ENCODE data around the gene AGAP2.

The AGAP2 gene

DNA sequence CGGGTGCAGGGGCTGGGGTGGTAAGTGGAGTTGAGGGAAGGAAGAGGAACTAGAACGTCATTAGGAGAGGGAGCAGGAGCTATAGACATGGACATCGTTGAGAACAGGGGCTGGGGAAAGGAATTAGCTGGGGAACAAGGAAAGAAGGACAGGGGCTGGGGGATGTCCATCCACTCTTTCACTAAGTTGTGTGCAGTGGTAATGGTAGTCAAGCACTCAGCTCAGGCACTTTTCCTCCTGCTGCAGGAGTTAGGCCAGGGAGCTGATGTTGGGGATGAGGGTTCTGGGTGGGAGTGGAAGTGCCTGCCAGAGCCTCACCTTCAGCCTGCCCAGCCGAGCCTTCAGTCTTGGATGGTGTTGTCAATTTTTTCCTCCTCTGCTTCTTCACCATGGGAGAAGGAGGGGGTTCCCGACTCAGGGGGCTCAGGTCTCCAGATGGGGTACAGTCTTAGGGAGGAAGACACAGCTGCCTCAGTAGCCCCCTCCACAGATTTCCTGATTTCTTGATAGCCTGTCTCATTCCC lies 9.2 kb downstream of the AGAP2 start:
- TF ChIP-seq, protein P1, sequence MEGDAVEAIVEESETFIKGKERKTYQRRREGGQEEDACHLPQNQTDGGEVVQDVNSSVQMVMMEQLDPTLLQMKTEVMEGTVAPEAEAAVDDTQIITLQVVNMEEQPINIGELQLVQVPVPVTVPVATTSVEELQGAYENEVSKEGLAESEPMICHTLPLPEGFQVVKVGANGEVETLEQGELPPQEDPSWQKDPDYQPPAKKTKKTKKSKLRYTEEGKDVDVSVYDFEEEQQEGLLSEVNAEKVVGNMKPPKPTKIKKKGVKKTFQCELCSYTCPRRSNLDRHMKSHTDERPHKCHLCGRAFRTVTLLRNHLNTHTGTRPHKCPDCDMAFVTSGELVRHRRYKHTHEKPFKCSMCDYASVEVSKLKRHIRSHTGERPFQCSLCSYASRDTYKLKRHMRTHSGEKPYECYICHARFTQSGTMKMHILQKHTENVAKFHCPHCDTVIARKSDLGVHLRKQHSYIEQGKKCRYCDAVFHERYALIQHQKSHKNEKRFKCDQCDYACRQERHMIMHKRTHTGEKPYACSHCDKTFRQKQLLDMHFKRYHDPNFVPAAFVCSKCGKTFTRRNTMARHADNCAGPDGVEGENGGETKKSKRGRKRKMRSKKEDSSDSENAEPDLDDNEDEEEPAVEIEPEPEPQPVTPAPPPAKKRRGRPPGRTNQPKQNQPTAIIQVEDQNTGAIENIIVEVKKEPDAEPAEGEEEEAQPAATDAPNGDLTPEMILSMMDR (IDR thresholded peaks at IDR 0.05) = no peak
- Histone ChIP-seq H3K27ac (no peak overlapping the region), H3K4me3 (no peak overlapping the region)
- no peak for DNase-seq (ENCODE audit: low spot score)

DNA sequence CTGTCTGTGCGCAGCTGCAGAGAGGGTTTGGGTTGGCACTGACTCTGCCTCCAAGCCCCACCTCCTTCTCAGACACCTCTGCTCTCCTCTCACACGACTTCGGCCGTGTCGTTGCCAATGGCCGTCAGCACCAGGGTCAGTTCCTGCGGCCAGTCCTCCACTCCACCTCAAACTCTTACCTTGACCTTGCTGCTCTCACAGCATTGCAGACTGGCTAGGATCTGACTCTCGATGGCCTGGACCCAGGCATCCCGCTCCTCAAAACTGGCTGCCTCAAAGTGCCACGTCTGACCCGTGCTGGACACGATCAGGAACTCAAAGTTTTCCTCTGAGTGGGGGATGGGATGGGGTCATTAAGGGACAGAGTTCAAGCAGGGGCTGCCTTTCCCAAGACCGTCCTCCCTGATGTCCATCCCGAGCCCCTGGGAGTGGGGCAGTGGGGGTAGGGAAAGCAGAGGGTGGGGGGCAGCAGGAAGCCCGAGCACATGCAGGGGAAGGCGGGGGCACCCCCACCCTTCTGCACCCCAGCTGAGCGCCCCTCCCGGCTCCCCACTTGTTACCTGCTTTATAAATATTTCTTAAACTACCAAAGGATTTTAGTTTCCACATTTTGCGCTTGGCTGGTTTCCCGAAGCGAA lies 10.7 kb downstream of the AGAP2 start:
- no peak for DNase-seq (ENCODE audit: low spot score)
- H3K4me3 ChIP-seq = no peak overlapping the region
- H3K27ac ChIP-seq = no peak overlapping the region

DNA sequence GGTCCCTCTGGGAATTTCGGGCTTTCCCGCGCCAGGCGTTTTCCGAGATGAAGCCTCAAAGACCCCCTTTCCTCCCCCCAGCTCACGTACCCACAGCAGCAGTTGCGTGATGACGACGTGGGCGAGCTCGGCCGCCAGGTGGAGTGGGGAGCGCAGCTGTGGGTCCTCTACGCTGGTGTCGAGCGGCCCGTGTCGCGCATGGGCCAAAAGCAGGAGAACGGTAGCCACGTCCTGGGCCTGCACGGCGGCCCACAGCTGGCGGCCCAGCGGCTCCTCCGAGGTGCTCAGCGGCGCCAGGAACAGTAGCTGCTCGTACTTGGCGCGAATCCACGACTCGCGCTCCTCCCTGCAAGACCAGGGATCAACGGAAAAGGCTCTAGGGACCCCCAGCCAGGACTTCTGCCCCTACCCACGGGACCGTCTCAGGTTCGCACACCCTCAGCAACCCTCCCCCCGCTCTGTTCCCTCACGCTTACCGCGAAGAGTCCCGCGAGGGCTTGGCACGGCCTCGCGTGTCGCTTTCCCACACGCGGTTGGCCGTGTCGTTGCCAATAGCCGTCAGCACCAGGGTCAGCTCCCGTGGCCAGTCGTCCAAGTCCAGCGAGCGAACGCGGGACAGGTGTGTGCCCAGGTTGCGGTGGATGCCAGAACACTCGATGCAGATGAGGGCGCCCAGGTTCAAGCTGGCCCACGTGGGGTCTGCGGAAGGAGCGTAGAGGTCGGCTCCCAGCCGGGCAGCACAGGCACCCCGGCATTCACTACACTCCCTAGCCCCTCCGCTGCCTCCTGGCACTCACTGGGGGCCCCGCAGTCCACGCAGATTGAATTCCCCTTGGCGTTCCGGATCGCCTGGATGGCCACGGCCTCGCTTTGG lies 11.4 kb downstream of the AGAP2 start:
- Histone ChIP-seq H3K27ac (peak overlapping the region in 1 of 2 donors; percentile 84), H3K4me3 (peak overlapping the region; percentile 93)
- no peak for DNase-seq (ENCODE audit: low spot score)
- TF ChIP-seq, protein P1 (IDR thresholded peaks at IDR 0.05) = no peak

More for the DNA sequence above, 10.7 kb downstream of the AGAP2 start:
- TF ChIP-seq, protein P1 (IDR thresholded peaks at IDR 0.05) = no peak

DNA sequence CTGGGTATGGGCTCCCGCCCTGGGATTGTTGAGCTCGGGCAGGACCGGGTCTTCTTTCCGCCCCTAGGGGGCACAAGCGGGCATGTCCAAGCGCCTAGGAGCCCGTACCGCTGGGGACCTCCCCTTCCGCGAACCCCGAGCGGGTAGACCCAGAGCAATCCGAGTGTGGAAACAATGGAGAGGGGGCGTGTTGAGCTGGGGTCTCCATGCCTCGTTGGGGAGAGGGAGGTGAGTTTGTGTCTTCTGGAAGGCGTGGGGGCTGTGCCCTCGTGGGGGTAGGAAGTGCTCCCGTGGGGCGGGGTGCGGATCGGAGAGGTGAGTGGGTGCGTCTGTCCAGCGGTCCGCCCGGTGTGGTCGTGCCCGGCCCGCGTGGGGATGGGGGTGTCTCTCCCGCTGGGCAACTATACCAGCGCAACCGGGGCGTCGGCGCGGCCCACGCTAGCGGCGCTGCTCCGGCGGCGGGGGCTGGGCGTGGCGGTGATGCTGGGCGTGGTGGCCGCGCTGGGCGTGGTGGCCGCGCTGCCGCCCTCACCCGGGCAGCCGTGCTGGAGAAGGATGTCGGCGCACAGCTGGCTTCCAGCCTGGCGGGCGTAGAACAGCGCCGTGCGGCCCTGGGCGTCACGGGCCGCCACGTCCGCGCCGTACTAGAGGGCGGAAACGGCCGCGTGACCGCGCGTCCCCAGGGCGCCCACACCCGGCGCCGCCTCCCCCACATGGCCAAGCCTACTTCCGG lies 12.2 kb downstream of the AGAP2 start:
- TF ChIP-seq, protein P1 (IDR thresholded peaks at IDR 0.05) = peak; percentile 66
- H3K27ac ChIP-seq = peak overlapping the region; percentile 17 to 84
- H3K4me3 ChIP-seq = peak overlapping the region; percentile 93
- no peak for DNase-seq (ENCODE audit: low spot score)

- Histone ChIP-seq H3K27ac (peak overlapping the region in 1 of 2 donors; percentile 84), H3K4me3 (peak overlapping the region; percentile 93)
- TF ChIP-seq, protein P1 (IDR thresholded peaks at IDR 0.05) = no peak
- DNase-seq (ENCODE audit: low spot score) = no peak
Measured at GRCh38 chr12:57725851-57726150, 12.7 kb downstream of the AGAP2 start.

DNA sequence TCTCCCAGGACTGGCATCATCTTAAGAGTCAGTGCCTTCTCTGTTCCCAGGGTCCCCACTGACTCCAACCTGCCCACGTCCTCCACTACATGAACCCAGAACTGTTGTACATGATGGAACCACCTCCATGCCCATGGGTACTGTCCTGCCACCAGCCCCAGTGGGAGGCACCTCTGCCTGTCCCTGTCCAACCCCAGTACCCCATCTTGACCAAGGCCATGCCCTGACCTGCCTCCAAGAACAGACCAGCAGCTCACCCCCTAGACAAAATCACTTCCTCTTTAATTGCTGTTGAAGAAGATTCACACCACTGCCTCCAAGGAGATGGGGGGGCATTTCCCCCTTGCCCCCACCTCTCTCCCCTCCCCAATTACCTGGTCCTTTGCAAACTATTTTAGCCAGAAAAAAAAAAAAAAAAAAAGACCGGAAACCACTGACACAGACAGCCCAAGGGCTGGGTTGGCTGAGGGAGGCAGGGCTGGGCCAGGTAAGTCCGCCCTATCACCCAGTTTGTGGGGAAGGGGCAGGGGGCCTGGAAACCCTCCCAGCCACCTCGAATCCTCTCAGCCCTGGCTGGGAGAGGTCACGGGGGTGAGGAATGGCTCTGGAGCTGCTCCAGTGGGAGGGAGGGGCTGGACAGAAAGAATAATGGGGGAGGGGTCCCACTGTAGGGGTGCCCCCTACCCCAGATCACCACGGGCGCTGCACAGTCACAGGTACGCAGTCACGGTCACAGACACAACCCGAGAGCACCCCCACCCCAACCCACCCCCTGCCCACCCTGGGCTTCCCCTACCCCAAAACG lies 13.4 kb downstream of the AGAP2 start:
- Histone ChIP-seq H3K4me3 (peak overlapping the region; percentile 93), H3K27ac (no peak overlapping the region)
- no peak for DNase-seq (ENCODE audit: low spot score)
- TF ChIP-seq, protein P1 (IDR thresholded peaks at IDR 0.05) = no peak
